Stomach (tissue), 4 donors: ENCODE results near the gene KRR1.

Source experiments
- CTCF ChIP-seq, 7 experiments: fragments of 450-650 bp in 4 of 7; fragments of 200-600 bp in 3 of 7; sonication (generic) in 3 of 7; IDR thresholded peaks; one replicate each; pipeline ENCODE4 v1.5.1; 2016 to 2019; ENCODE audit warnings: antibody characterized with exemption in 7 of 7, control low read depth in 2 of 7, mild to moderate bottlenecking in 1 of 7
- POLR2A ChIP-seq, 4 donors: fragments of 450-650 bp; IDR thresholded peaks; one replicate each; pipeline ENCODE4 v1.6.1; 2016; ENCODE audit warnings: antibody characterized with exemption in 4 of 4, control low read depth in 2 of 4, mild to moderate bottlenecking in 1 of 4, moderate library complexity in 1 of 4

GRCh38 chr12:75545636-75546035 lies 34.2 kb upstream of the KRR1 start:
- TF ChIP-seq POLR2A (IDR thresholded peaks at IDR 0.05) (no peak), CTCF (IDR thresholded peaks at IDR 0.05) (no peak)
